WTC11 (cell line): ENCODE data around the gene POU2F1. TPM values are rescaled to one million over a fixed set of nuclear protein-coding genes. Genes with fewer than 3 reads are reported as not detected.
"Not testable (repeated sequence)": the region's sequence is repeated elsewhere in the genome, so short reads cannot be mapped to it uniquely, and the experiment has no call there.

Experiments used
- ATAC-seq: fragments of 200-7000 bp; cut with Tn5 transposase; 2 replicates; pipeline ENCODE4 v1.10.0; 2021; ENCODE audit warnings: mild to moderate bottlenecking, moderate library complexity
- CTCF ChIA-PET: fragments of 300-600 bp; sonication (Branson Sonifier 250); formaldehyde crosslinking; loops from one replicate; lab custom pipeline; 2021; ENCODE audit warnings: antibody characterized with exemption; lab: Charles Lee
- POLR2A ChIA-PET: fragments of 350-600 bp; sonication (Branson Sonifier 250); formaldehyde crosslinking; loops from one replicate; lab custom pipeline; 2021; ENCODE audit warnings: antibody characterized with exemption; lab: Charles Lee
- DNase-seq: peaks from one replicate; pipeline ENCODE4 v3.0.0; 2021; ENCODE audit warnings: low spot score
- H3K27ac Mint-ChIP-seq: 2 replicates; pipeline ENCODE4 v1.8.0; 2021; ENCODE audit warnings: mixed read lengths
- H3K27me3 Mint-ChIP-seq: 2 replicates; pipeline ENCODE4 v1.8.0; 2021; ENCODE audit warnings: low read depth, mild to moderate bottlenecking, moderate library complexity, mixed read lengths
- H3K36me3 Mint-ChIP-seq: 2 replicates; pipeline ENCODE4 v1.8.0; 2021; ENCODE audit warnings: mixed read lengths
- H3K4me1 Mint-ChIP-seq: 2 replicates; pipeline ENCODE4 v1.8.0; 2022; ENCODE audit warnings: mixed read lengths
- H3K4me3 Mint-ChIP-seq: 2 replicates; pipeline ENCODE4 v1.8.0; 2021; ENCODE audit warnings: mild to moderate bottlenecking, moderate library complexity, mixed read lengths
- H3K9me3 Mint-ChIP-seq: 2 replicates; pipeline ENCODE4 v1.8.0; 2021; ENCODE audit warnings: mixed read lengths
- ELF4 ChIP-seq: sonication (generic); formaldehyde crosslinking; IDR thresholded peaks from 2 replicates; pipeline ENCODE4 v1.8.1; 2022; ENCODE audit warnings: low read depth, mild to moderate bottlenecking, moderate library complexity, missing genetic modification reagents
- ETV6 ChIP-seq: sonication (generic); formaldehyde crosslinking; IDR thresholded peaks from 2 replicates; pipeline ENCODE4 v1.8.1; 2022; ENCODE audit warnings: mild to moderate bottlenecking, missing genetic modification reagents
- KAT7 ChIP-seq: sonication (generic); formaldehyde crosslinking; IDR thresholded peaks from 2 replicates; pipeline ENCODE4 v1.8.1; 2023; ENCODE audit warnings: missing genetic modification reagents, mild to moderate bottlenecking, borderline replicate concordance
- NFE2L1 ChIP-seq: sonication (generic); formaldehyde crosslinking; IDR thresholded peaks from 2 replicates; pipeline ENCODE4 v1.8.1; 2023; ENCODE audit warnings: missing genetic modification reagents
- PRRX2 ChIP-seq: fragments of 250-450 bp; sonication (Bioruptor Pico); IDR thresholded peaks from 2 replicates; pipeline ENCODE4 v1.8.0; 2021; ENCODE audit warnings: mild to moderate bottlenecking
- ZNF121 ChIP-seq: sonication (generic); formaldehyde crosslinking; IDR thresholded peaks from 2 replicates; pipeline ENCODE4 v1.8.0; 2023; ENCODE audit warnings: missing genetic modification reagents
- total RNA-seq: library from RNA; stranded (reverse); gene quantifications from 3 replicates; pipeline ENCODE4 v1.2.3, GENCODE V29; 2021
- TF ChIP-seq, protein P1 (sequence below): sonication (generic); formaldehyde crosslinking; IDR thresholded peaks from 2 replicates; pipeline ENCODE4 v1.8.0; 2022; ENCODE audit warnings: mild to moderate bottlenecking, missing genetic modification reagents
- TF ChIP-seq, protein P2 (sequence below): sonication (generic); formaldehyde crosslinking; IDR thresholded peaks from 2 replicates; pipeline ENCODE4 v1.8.1; 2023; ENCODE audit warnings: mild to moderate bottlenecking, missing genetic modification reagents
- TF ChIP-seq, protein P3 (sequence below): fragments of 250-450 bp; sonication (Bioruptor Pico); IDR thresholded peaks from 2 replicates; pipeline ENCODE4 v1.8.0; 2021; ENCODE audit warnings: mild to moderate bottlenecking
- TF ChIP-seq, protein P4 (sequence below): sonication (generic); formaldehyde crosslinking; IDR thresholded peaks from 2 replicates; pipeline ENCODE4 v1.8.1; 2023; ENCODE audit warnings: mild to moderate bottlenecking, missing genetic modification reagents
- TF ChIP-seq, protein P5 (sequence below): fragments of 250-450 bp; sonication (Bioruptor Pico); IDR thresholded peaks from 2 replicates; pipeline ENCODE4 v2.1.2; 2022; ENCODE audit warnings: mild to moderate bottlenecking, moderate library complexity
- TF ChIP-seq, protein P6 (sequence below): fragments of 250-450 bp; sonication (Bioruptor Pico); IDR thresholded peaks from 2 replicates; pipeline ENCODE4 v1.9.0; 2021; ENCODE audit warnings: mild to moderate bottlenecking, borderline replicate concordance

The POU2F1 gene
- total RNA-seq, 1 experiment from 2014 or later: 51.3 TPM

DNA sequence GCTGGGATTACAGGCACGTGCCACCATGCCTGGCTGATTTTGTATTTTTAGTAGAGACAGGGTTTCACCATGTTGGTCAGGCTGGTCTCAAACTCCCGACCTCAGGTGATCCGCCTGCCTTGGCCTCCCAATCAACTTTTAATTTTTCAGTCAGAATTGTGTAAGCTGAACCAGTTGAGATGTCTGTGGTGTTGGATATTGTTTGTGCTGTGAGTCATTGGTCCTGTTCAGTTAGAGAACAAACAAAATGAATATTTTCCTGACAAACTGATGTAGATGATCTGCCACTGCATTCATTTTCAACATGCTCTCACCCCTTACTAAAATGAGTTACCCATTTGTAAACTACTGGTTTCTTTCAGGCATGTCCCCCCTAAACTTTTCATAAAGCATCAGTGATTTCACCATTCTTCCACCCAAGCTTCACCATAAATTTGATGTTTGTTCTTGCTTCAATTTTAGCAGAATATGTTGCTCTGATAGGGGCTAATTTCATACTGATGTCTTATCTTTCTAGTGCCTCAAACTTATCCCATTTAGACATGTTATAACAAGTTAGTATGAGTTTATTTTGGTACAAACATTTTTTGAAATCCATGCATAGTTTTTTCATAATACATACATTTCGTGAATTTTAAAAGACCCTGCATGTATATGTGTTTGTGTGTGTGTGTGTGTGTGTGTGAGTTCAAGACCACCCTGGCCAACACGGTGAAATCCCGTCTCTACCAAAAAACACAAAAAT, 15.2 kb upstream of the POU2F1 start:
- H3K4me3 Mint-ChIP-seq, ATAC-seq: not testable (repeated sequence)
- peaks cover 29% of the 10 kb centered on the region for H3K36me3 Mint-ChIP-seq

DNA sequence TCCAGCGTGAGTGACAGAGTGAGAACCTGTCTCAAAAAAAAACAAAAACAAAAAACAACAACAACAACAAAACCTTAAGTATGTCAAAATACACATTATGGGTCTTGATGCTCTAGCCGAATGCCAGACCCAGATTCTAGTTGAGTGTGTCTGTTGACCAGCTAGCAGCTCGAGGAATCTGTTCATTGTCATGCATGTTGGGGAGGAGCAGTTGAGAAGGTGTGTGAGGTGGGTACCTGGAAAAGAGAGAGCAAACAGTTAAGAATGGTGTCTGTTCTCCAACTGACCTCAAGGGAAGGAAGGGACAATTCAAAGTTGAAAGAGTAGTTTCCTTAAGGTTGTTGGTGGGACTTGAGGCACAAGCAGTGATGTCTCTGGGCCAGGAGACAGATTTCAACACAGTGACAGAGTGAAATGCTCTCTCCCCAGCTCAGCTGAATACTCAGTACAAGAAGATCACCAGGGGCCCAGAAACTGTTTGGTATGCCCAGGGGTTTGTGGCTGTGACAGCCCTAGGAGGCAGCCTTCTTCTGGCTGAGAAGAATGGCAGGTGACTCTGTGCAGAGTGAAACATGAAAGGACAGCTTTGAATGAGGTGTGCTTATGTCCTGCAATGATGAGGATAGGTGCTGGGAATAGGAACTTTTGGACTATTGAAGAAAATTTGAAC, 14.4 kb upstream of the POU2F1 start:
- H3K9me3 Mint-ChIP-seq: peaks cover 32% of the 10 kb centered on the region
- peak overlapping the region; percentile 24; the same call in 1 of the 2 replicates for H3K27ac Mint-ChIP-seq
- H3K27me3 Mint-ChIP-seq: no peaks in the 10 kb centered on the region
- TF ChIP-seq KAT7: no peak
- TF ChIP-seq, protein P1, sequence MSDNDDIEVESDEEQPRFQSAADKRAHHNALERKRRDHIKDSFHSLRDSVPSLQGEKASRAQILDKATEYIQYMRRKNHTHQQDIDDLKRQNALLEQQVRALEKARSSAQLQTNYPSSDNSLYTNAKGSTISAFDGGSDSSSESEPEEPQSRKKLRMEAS (CRISPR knock-in tag): no peak
- no peak for TF ChIP-seq PRRX2
- no peak for TF ChIP-seq ELF4 (CRISPR knock-in tag)
- no peak for TF ChIP-seq ETV6 (CRISPR knock-in tag)
- TF ChIP-seq, protein P2, sequence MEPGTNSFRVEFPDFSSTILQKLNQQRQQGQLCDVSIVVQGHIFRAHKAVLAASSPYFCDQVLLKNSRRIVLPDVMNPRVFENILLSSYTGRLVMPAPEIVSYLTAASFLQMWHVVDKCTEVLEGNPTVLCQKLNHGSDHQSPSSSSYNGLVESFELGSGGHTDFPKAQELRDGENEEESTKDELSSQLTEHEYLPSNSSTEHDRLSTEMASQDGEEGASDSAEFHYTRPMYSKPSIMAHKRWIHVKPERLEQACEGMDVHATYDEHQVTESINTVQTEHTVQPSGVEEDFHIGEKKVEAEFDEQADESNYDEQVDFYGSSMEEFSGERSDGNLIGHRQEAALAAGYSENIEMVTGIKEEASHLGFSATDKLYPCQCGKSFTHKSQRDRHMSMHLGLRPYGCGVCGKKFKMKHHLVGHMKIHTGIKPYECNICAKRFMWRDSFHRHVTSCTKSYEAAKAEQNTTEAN (CRISPR knock-in tag): no peak
- no peak for TF ChIP-seq NFE2L1
- TF ChIP-seq, protein P3, sequence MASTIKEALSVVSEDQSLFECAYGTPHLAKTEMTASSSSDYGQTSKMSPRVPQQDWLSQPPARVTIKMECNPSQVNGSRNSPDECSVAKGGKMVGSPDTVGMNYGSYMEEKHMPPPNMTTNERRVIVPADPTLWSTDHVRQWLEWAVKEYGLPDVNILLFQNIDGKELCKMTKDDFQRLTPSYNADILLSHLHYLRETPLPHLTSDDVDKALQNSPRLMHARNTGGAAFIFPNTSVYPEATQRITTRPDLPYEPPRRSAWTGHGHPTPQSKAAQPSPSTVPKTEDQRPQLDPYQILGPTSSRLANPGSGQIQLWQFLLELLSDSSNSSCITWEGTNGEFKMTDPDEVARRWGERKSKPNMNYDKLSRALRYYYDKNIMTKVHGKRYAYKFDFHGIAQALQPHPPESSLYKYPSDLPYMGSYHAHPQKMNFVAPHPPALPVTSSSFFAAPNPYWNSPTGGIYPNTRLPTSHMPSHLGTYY: no peak
- TF ChIP-seq, protein P4, sequence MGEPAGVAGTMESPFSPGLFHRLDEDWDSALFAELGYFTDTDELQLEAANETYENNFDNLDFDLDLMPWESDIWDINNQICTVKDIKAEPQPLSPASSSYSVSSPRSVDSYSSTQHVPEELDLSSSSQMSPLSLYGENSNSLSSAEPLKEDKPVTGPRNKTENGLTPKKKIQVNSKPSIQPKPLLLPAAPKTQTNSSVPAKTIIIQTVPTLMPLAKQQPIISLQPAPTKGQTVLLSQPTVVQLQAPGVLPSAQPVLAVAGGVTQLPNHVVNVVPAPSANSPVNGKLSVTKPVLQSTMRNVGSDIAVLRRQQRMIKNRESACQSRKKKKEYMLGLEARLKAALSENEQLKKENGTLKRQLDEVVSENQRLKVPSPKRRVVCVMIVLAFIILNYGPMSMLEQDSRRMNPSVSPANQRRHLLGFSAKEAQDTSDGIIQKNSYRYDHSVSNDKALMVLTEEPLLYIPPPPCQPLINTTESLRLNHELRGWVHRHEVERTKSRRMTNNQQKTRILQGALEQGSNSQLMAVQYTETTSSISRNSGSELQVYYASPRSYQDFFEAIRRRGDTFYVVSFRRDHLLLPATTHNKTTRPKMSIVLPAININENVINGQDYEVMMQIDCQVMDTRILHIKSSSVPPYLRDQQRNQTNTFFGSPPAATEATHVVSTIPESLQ: no peak
- DNase-seq: no peak
- peaks cover 15% of the 10 kb centered on the region for H3K4me1 Mint-ChIP-seq
- H3K4me3 Mint-ChIP-seq: no peak overlapping the region
- peaks cover 29% of the 10 kb centered on the region for H3K36me3 Mint-ChIP-seq
- ChIA-PET CTCF (interaction anchor here (0.5 to 1.3 kb wide), 3 partner anchors 14 to 268 kb away, joined by 4 to 5 read pairs (median 5); no protein-coding TSS in a partner anchor), POLR2A (interaction anchor here (0.7 kb wide), 1 partner anchor 14 kb away, joined by 3 read pairs; no protein-coding TSS in a partner anchor)
- peak; percentile 87 for ATAC-seq

More for the DNA sequence above, 15.2 kb upstream of the POU2F1 start:
- Mint-ChIP-seq H3K4me1 (peaks cover 14% of the 10 kb centered on the region), H3K9me3 (peaks cover 32% of the 10 kb centered on the region)
- POLR2A ChIA-PET, H3K27me3 Mint-ChIP-seq, DNase-seq, H3K27ac Mint-ChIP-seq: not testable (repeated sequence)
- CTCF ChIA-PET: interaction anchor here (1.3 kb wide), 1 partner anchor 144 kb away, joined by 5 read pairs; no protein-coding TSS in a partner anchor

DNA sequence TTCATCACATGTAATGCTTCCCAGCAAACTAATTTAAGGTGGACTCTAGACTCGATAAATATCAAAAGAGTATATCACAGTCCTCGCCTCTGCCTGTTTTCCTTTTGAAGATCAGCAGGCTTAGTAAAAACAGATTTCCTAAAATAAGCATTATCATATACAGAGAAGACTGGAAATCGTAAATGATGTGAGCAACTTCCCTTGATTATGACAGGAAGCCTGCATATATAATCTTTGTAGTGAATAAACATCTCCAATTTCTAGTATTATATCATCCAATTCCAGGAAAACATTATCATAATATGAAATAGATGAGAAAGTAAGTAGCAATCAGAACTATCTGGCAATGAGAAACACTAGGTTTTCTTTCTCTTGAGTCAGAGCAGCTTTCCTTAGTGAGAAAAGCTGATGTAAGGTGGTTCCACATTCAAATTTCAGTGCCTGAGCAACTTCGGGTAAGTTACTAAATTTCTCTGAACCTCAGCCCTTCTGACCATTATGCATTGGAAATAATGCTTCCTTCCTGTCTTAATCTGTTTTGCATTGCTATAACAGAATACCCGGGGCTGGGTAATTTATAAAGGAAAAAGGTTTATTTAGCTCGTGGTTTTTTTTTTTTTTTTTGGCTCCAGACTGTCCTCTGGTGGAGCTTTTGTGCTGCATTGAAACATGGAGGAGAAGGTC, 12.6 kb upstream of the POU2F1 start:
- peak; percentile 33; the same call in 1 of the 2 replicates for ATAC-seq
- no peaks in the 10 kb centered on the region for H3K27me3 Mint-ChIP-seq

More for the DNA sequence above, 12.6 kb upstream of the POU2F1 start:
- ChIA-PET POLR2A (interaction anchor here (1.0 kb wide), 1 partner anchor 12 kb away, joined by 16 read pairs; the partner anchor contains the start of gene POU2F1), CTCF (interaction anchor here (0.6 to 1.2 kb wide), 28 partner anchors 10 to 298 kb away, joined by 3 to 23 read pairs (median 4); partner anchors contain the start of gene POU2F1)
- Mint-ChIP-seq H3K36me3 (peaks cover 29% of the 10 kb centered on the region), H3K4me1 (peaks cover 18% of the 10 kb centered on the region), H3K9me3 (peaks cover 32% of the 10 kb centered on the region), H3K4me3 (no peak overlapping the region), H3K27ac (no peak overlapping the region)
- DNase-seq: no peak
- TF ChIP-seq, protein P5, sequence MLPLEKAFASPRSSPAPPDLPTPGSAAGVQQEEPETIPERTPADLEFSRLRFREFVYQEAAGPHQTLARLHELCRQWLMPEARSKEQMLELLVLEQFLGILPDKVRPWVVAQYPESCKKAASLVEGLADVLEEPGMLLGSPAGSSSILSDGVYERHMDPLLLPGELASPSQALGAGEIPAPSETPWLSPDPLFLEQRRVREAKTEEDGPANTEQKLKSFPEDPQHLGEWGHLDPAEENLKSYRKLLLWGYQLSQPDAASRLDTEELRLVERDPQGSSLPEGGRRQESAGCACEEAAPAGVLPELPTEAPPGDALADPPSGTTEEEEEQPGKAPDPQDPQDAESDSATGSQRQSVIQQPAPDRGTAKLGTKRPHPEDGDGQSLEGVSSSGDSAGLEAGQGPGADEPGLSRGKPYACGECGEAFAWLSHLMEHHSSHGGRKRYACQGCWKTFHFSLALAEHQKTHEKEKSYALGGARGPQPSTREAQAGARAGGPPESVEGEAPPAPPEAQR: no peak
- TF ChIP-seq, protein P6, sequence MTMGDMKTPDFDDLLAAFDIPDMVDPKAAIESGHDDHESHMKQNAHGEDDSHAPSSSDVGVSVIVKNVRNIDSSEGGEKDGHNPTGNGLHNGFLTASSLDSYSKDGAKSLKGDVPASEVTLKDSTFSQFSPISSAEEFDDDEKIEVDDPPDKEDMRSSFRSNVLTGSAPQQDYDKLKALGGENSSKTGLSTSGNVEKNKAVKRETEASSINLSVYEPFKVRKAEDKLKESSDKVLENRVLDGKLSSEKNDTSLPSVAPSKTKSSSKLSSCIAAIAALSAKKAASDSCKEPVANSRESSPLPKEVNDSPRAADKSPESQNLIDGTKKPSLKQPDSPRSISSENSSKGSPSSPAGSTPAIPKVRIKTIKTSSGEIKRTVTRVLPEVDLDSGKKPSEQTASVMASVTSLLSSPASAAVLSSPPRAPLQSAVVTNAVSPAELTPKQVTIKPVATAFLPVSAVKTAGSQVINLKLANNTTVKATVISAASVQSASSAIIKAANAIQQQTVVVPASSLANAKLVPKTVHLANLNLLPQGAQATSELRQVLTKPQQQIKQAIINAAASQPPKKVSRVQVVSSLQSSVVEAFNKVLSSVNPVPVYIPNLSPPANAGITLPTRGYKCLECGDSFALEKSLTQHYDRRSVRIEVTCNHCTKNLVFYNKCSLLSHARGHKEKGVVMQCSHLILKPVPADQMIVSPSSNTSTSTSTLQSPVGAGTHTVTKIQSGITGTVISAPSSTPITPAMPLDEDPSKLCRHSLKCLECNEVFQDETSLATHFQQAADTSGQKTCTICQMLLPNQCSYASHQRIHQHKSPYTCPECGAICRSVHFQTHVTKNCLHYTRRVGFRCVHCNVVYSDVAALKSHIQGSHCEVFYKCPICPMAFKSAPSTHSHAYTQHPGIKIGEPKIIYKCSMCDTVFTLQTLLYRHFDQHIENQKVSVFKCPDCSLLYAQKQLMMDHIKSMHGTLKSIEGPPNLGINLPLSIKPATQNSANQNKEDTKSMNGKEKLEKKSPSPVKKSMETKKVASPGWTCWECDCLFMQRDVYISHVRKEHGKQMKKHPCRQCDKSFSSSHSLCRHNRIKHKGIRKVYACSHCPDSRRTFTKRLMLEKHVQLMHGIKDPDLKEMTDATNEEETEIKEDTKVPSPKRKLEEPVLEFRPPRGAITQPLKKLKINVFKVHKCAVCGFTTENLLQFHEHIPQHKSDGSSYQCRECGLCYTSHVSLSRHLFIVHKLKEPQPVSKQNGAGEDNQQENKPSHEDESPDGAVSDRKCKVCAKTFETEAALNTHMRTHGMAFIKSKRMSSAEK: no peak
- TF ChIP-seq KAT7: no peak
- TF ChIP-seq ZNF121 (CRISPR knock-in tag): no peak
